ENCODE results near the gene UCHL3. TPM values are rescaled to one million over a fixed set of nuclear protein-coding genes. Genes with fewer than 3 reads are reported as not detected.

The UCHL3 gene
- total and polyA plus RNA-seq, 2 of the 8 experiments (the other 6 are each of a cell fraction or from before 2014, with no cell fraction given): 33.0 to 61.1 TPM

GRCh38 chr13:75507027-75508001, 42.3 kb upstream of the UCHL3 start:
- Histone ChIP-seq H2BK20ac (ENCODE audit: low read length) (no peak overlapping the region), H2BK12ac (ENCODE audit: low read depth, low read length) (no peak overlapping the region), H3K79me1 (ENCODE audit: low read depth, low read length) (no peaks in the 10 kb centered on the region), H3K23ac (ENCODE audit: insufficient read length) (no peak overlapping the region), H3K27me3 (replicated peaks in 1 of 4; ENCODE audit: control insufficient read depth in 3 of 4, extremely low read depth in 1 of 4, insufficient read depth in 3 of 4, low read length in 3 of 4) (no peaks in the 10 kb centered on the region), H3K27ac (ENCODE audit: low read depth, low read length) (no peak overlapping the region), H3K79me2 (ENCODE audit: control insufficient read depth in 1 of 2, insufficient read depth in 2 of 2, low read length in 2 of 2) (no peaks in the 10 kb centered on the region), H4K91ac (replicated peaks; ENCODE audit: insufficient read length, low read length) (no peak overlapping the region), H3K36me3 (ENCODE audit: control insufficient read depth in 2 of 4, insufficient read depth in 4 of 4, low read length in 3 of 4) (no peaks in the 10 kb centered on the region), H2AFZ (ENCODE audit: low read length) (no peak overlapping the region; the same call in 1 of the 2 replicates), H3K4me3 (ENCODE audit: extremely low read depth in 1 of 4, insufficient read depth in 2 of 4, low read depth in 3 of 4, low read length in 4 of 4) (no peak overlapping the region), H3K4me1 (replicated peaks in 1 of 4; ENCODE audit: control insufficient read depth in 3 of 4, insufficient read depth in 4 of 4, low read length in 3 of 4) (no peaks in the 10 kb centered on the region), H3K18ac (ENCODE audit: extremely low read depth, low read length) (no peak overlapping the region), H3K4me2 (ENCODE audit: insufficient read depth in 1 of 2, low read depth in 2 of 2, low read length in 2 of 2) (no peak overlapping the region), H2BK120ac (replicated peaks; ENCODE audit: low read depth, low read length) (no peak overlapping the region), H3K9me3 (ENCODE audit: insufficient read depth in 2 of 2, low read depth in 1 of 2, low read length in 1 of 2) (no peaks in the 10 kb centered on the region), H3K56ac (replicated peaks; ENCODE audit: insufficient read length, low read depth, low read length) (no peak overlapping the region), H4K20me1 (replicated peaks in 1 of 2; ENCODE audit: control insufficient read depth in 1 of 2, insufficient read depth in 2 of 2, low read length in 2 of 2) (no peaks in the 10 kb centered on the region), H3K4ac (replicated peaks; ENCODE audit: insufficient read length, low read depth, low read length) (no peak overlapping the region), H3K14ac (ENCODE audit: insufficient read length) (no peak overlapping the region), H4K5ac (ENCODE audit: insufficient read length, low read depth, low read length) (no peak overlapping the region), H4K8ac (ENCODE audit: extremely low read depth, insufficient read depth, low read length) (no peak overlapping the region), H2BK15ac (ENCODE audit: low read length) (no peak overlapping the region), H3K9ac (replicated peaks in 1 of 4; ENCODE audit: extremely low read depth in 1 of 4, low read depth in 3 of 4, low read length in 3 of 4) (no peak overlapping the region), H2BK5ac (ENCODE audit: low read depth, low read length) (no peak overlapping the region; the same call in 1 of the 2 replicates), H3K23me2 (ENCODE audit: low read depth, low read length) (no peaks in the 10 kb centered on the region; the same call in 1 of the 2 replicates), H2AK5ac (ENCODE audit: low read depth, low read length) (no peak overlapping the region)
- DNase-seq (ENCODE audit: low read depth in 1 of 2, low spot score in 2 of 2) (no peak), FAIRE-seq (no peak)
- CTCF ChIA-PET (ENCODE audit: partially characterized antibody): interaction anchor here (0.6 to 1.6 kb wide), 3 partner anchors 8 to 27 kb away, joined by 4 read pairs; no protein-coding TSS in a partner anchor
- POLR2A ChIA-PET (ENCODE audit: partially characterized antibody): interaction anchor here (1.2 kb wide), 1 partner anchor 29 kb away, joined by 4 read pairs; no protein-coding TSS in a partner anchor
- WGBS, 2 experiments (ENCODE audit: extremely low coverage in 1 of 2, insufficient coverage in 1 of 2, insufficient read length in 1 of 2, insufficient replicate concordance in 2 of 2, low coverage in 1 of 2, low lambda C conversion rate in 2 of 2, missing lambda C conversion rate in 1 of 2): 92% methylated on average over 10 of the region's 10 CpGs; no CpG with 5 or more reads in 1 of the 2 experiments
- TF ChIP-seq SP1 (IDR thresholded peaks at IDR 0.05; ENCODE audit: low read depth, low read length) (no peak), TCF12 (IDR thresholded peaks at IDR 0.05; ENCODE audit: low read depth, low read length) (no peak), GABPA (IDR thresholded peaks at IDR 0.05; ENCODE audit: borderline replicate concordance, insufficient read depth, low read length) (no peak), SUZ12 (IDR thresholded peaks at IDR 0.05; ENCODE audit: low read length) (no peak), BRCA1 (IDR thresholded peaks at IDR 0.05; ENCODE audit: low read depth, low read length) (no peak), SIN3A (conservative IDR thresholded peaks at IDR 0.05 in 1 of 2, IDR thresholded peaks at IDR 0.05 in 1 of 2; ENCODE audit: low read depth in 1 of 2, low read length in 2 of 2) (no peak), TAF1 (IDR thresholded peaks at IDR 0.05; ENCODE audit: low read depth, low read length) (no peak), RBBP5 (IDR thresholded peaks at IDR 0.05; ENCODE audit: borderline replicate concordance, low read depth, low read length) (no peak), JUND (IDR thresholded peaks at IDR 0.05; ENCODE audit: low read length) (no peak)

Data from H1 (cell line).